GM18867 (cell line): Measurements from ENCODE around the gene MRM3.
A peak's percentile ranks its signal among the peaks of the same experiment; 100 is the strongest.
"Not testable (repeated sequence)": the region's sequence is repeated elsewhere in the genome, so short reads cannot be mapped to it uniquely, and the experiment has no call there.

Experiments used
- ATAC-seq: cut with Tn5 transposase; IDR thresholded peaks from one replicate; pipeline ENCODE4 v1.9.1; 2021; ENCODE audit warnings: mild to moderate bottlenecking, moderate library complexity; ENCODE audit not compliant: unreplicated experiment

The MRM3 gene

GRCh38 chr17:781805-782731, at the start of gene MRM3, which contains the start of gene GLOD4:
Gene MRM3, plus strand, starts transcription at chr17:782353. Its CDS starts 26 bp downstream, at chr17:782379.
Gene GLOD4, minus strand, starts transcription at chr17:782280. Its CDS starts 25 bp downstream, at chr17:782255.
- ATAC-seq = peak; percentile 85

- ATAC-seq = peak; percentile 32
These were observed 49.0 kb upstream of the MRM3 start for GRCh38 chr17:732902-733720.

GRCh38 chr17:733743-734142, 48.4 kb upstream of the MRM3 start:
- no peak for ATAC-seq

- ATAC-seq = no peak
These were observed 44.5 kb upstream of the MRM3 start for GRCh38 chr17:737561-738113.

GRCh38 chr17:740240-741017, 41.7 kb upstream of the MRM3 start:
- ATAC-seq = peak; percentile 76

- ATAC-seq = no peak
These were observed 39.9 kb upstream of the MRM3 start for GRCh38 chr17:742147-742793.

GRCh38 chr17:743139-743538, 39.0 kb upstream of the MRM3 start:
- no peak for ATAC-seq

GRCh38 chr17:744937-745336, 37.2 kb upstream of the MRM3 start:
- no peak for ATAC-seq

- ATAC-seq = no peak
These were observed 36.7 kb upstream of the MRM3 start for GRCh38 chr17:745406-745805.

- no peak for ATAC-seq
These were observed 36.0 kb upstream of the MRM3 start for GRCh38 chr17:746181-746580.

GRCh38 chr17:746783-747629, 35.1 kb upstream of the MRM3 start:
- ATAC-seq = no peak

GRCh38 chr17:748604-749003, 33.5 kb upstream of the MRM3 start:
- ATAC-seq = not testable (repeated sequence)

- ATAC-seq = not testable (repeated sequence)
These were observed 32.8 kb upstream of the MRM3 start for GRCh38 chr17:749359-749758.

GRCh38 chr17:750431-751037, 31.6 kb upstream of the MRM3 start:
- ATAC-seq = no peak

- ATAC-seq = peak; percentile 34
These were observed 30.7 kb upstream of the MRM3 start for GRCh38 chr17:751269-752001.

- peak; percentile 82 for ATAC-seq
These were observed 30.0 kb upstream of the MRM3 start, which contains the start of gene GEMIN4 for GRCh38 chr17:752002-752619. Gene GEMIN4, minus strand, starts transcription at chr17:752264. Its CDS starts 122 bp downstream, at chr17:752142.

GRCh38 chr17:752620-753219, 29.4 kb upstream of the MRM3 start:
- no peak for ATAC-seq
